ENCODE data around the gene COL1A2. TPM values are rescaled to one million over a fixed set of nuclear protein-coding genes. Genes with fewer than 3 reads are reported as not detected.

Gene COL1A2
- polyA plus RNA-seq, 2 of the 4 experiments (the other 2 are of a cell fraction): 0.14 TPM; not detected in 1

DNA sequence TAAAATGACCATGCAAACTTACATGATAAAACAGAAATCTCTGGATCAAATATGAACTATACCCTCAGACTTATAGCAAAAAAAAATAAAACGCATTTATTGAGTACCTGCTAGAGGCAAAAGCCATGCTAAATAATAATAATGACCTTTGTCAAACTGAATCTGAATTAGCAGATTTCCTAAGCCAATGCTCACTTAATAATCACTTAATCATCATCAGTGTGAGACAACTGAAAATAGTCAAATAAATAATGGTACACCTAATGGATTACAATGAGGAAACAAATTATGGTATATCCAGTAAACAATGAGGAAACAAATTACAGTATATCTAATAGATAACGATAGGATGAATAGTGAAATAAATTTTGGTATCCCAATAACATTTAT lies 37.6 kb downstream of the COL1A2 start:
- CTCF ChIA-PET: interaction anchor here (0.8 to 2.0 kb wide), 3 partner anchors 136 to 143 kb away, joined by 4 to 15 read pairs (median 5); no protein-coding TSS in a partner anchor
- TF ChIP-seq CHD4 (IDR thresholded peaks at IDR 0.05; ENCODE audit: borderline replicate concordance) (no peak), NPAS2 (CRISPR knock-in tag; IDR thresholded peaks at IDR 0.05; ENCODE audit: borderline replicate concordance) (no peak), CTCF (IDR thresholded peaks at IDR 0.05) (no peak), FOSB (CRISPR knock-in tag; IDR thresholded peaks at IDR 0.05) (no peak), EHF (CRISPR knock-in tag; IDR thresholded peaks at IDR 0.05) (no peak), HDAC2 (IDR thresholded peaks at IDR 0.05) (no peak), ZSCAN20 (CRISPR knock-in tag; IDR thresholded peaks at IDR 0.05) (no peak), POLR2AphosphoS2 (conservative IDR thresholded peaks at IDR 0.05; ENCODE audit: low read length) (no peak), MAFK (IDR thresholded peaks at IDR 0.05; ENCODE audit: partially characterized antibody) (no peak), HOXA7 (CRISPR knock-in tag; IDR thresholded peaks at IDR 0.05) (no peak), HOXB5 (CRISPR knock-in tag; IDR thresholded peaks at IDR 0.05) (no peak), PHF8 (IDR thresholded peaks at IDR 0.05; ENCODE audit: borderline replicate concordance, low read depth) (no peak), RCOR1 (IDR thresholded peaks at IDR 0.05; ENCODE audit: low read depth, low read length) (no peak)
- TF ChIP-seq, protein P1, sequence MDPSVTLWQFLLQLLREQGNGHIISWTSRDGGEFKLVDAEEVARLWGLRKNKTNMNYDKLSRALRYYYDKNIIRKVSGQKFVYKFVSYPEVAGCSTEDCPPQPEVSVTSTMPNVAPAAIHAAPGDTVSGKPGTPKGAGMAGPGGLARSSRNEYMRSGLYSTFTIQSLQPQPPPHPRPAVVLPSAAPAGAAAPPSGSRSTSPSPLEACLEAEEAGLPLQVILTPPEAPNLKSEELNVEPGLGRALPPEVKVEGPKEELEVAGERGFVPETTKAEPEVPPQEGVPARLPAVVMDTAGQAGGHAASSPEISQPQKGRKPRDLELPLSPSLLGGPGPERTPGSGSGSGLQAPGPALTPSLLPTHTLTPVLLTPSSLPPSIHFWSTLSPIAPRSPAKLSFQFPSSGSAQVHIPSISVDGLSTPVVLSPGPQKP (IDR thresholded peaks at IDR 0.05; ENCODE audit: low read depth, low read length): no peak
- FAIRE-seq (no peak), ATAC-seq (no peak), DNase-seq (ENCODE audit: low read depth in 1 of 2, low spot score in 1 of 2) (no peak)
- H3K9me3 ChIP-seq: no peaks in the 10 kb centered on the region
- no peak overlapping the region for H3K27ac ChIP-seq
- POLR2A ChIA-PET: no interaction called here
- H3K4me1 ChIP-seq: no peaks in the 10 kb centered on the region
- WGBS (ENCODE audit: missing lambda C conversion rate): 82% methylated on average over 2 of the region's 2 CpGs
- H3K4me2 ChIP-seq: no peak overlapping the region
- H3K4me3 ChIP-seq: no peak overlapping the region

DNA sequence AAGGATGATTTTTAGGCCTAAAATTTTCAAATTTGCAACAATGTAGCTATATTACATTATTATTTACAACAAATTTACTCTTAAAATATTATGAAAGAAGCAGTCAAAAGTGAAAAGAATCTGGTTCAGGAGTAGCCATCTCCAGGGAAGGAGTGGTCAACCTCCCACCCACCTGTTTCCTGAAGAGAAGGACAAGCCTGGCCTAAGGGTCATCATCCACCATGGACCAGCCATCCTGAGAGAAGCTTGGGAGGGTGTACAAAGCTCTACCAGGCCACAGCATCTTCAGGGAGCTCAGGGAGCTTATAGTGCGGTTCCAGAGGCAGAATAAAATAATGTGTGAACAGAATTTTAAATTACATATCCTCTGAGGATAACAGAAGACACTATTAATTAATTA lies 38.1 kb downstream of the COL1A2 start:
- no peak for ATAC-seq
- TF ChIP-seq, protein P2, sequence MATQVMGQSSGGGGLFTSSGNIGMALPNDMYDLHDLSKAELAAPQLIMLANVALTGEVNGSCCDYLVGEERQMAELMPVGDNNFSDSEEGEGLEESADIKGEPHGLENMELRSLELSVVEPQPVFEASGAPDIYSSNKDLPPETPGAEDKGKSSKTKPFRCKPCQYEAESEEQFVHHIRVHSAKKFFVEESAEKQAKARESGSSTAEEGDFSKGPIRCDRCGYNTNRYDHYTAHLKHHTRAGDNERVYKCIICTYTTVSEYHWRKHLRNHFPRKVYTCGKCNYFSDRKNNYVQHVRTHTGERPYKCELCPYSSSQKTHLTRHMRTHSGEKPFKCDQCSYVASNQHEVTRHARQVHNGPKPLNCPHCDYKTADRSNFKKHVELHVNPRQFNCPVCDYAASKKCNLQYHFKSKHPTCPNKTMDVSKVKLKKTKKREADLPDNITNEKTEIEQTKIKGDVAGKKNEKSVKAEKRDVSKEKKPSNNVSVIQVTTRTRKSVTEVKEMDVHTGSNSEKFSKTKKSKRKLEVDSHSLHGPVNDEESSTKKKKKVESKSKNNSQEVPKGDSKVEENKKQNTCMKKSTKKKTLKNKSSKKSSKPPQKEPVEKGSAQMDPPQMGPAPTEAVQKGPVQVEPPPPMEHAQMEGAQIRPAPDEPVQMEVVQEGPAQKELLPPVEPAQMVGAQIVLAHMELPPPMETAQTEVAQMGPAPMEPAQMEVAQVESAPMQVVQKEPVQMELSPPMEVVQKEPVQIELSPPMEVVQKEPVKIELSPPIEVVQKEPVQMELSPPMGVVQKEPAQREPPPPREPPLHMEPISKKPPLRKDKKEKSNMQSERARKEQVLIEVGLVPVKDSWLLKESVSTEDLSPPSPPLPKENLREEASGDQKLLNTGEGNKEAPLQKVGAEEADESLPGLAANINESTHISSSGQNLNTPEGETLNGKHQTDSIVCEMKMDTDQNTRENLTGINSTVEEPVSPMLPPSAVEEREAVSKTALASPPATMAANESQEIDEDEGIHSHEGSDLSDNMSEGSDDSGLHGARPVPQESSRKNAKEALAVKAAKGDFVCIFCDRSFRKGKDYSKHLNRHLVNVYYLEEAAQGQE (IDR thresholded peaks at IDR 0.05): no peak
- no peak for TF ChIP-seq POLR2AphosphoS2 (conservative IDR thresholded peaks at IDR 0.05; ENCODE audit: low read length)
- TF ChIP-seq FOXS1 (CRISPR knock-in tag; IDR thresholded peaks at IDR 0.05): no peak
- no peak for TF ChIP-seq KDM1A (IDR thresholded peaks at IDR 0.05; ENCODE audit: low read depth)
- no peak for TF ChIP-seq EHMT2 (IDR thresholded peaks at IDR 0.05; ENCODE audit: low read depth)
- TF ChIP-seq RAD21 (conservative IDR thresholded peaks at IDR 0.05 in 1 of 2, IDR thresholded peaks at IDR 0.05 in 1 of 2): no peak
- TF ChIP-seq ZFP36 (IDR thresholded peaks at IDR 0.05; ENCODE audit: borderline replicate concordance, partially characterized antibody): no peak
- TF ChIP-seq, protein P3, sequence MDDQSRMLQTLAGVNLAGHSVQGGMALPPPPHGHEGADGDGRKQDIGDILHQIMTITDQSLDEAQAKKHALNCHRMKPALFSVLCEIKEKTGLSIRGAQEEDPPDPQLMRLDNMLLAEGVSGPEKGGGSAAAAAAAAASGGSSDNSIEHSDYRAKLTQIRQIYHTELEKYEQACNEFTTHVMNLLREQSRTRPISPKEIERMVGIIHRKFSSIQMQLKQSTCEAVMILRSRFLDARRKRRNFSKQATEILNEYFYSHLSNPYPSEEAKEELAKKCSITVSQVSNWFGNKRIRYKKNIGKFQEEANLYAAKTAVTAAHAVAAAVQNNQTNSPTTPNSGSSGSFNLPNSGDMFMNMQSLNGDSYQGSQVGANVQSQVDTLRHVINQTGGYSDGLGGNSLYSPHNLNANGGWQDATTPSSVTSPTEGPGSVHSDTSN (IDR thresholded peaks at IDR 0.05): no peak
- TF ChIP-seq CHD2 (IDR thresholded peaks at IDR 0.05; ENCODE audit: low read length, partially characterized antibody): no peak
- TF ChIP-seq RNF2 (IDR thresholded peaks at IDR 0.05; ENCODE audit: borderline replicate concordance, low read depth): no peak
- no peak for FAIRE-seq
- Histone ChIP-seq H3K4me1 (no peaks in the 10 kb centered on the region), H3K4me3 (no peak overlapping the region), H3K27ac (no peak overlapping the region), H3K9me3 (no peaks in the 10 kb centered on the region), H3K4me2 (no peak overlapping the region)
- no peak for DNase-seq (ENCODE audit: low read depth in 1 of 2, low spot score in 1 of 2)
- CTCF ChIA-PET: interaction anchor here (0.8 to 2.0 kb wide), 2 partner anchors 137 to 144 kb away, joined by 4 to 15 read pairs; no protein-coding TSS in a partner anchor
- 69% methylated on average over 1 of the region's 1 CpG for WGBS (ENCODE audit: missing lambda C conversion rate)
- POLR2A ChIA-PET: no interaction called here

All from A549 (cell line).